Astrocyte (in vitro differentiated cells and primary cell): ENCODE data around the gene ATP8A1. TPM values are rescaled to one million over a fixed set of nuclear protein-coding genes. Genes with fewer than 3 reads are reported as not detected.

Experiments used
- DNase-seq: peaks from one replicate; pipeline ENCODE4 v3.0.0-alpha.2; 2010; ENCODE audit warnings: low read depth
- FAIRE-seq: peaks from 2 replicates; lab custom pipeline; 2011; peaks lifted over from hg19 to GRCh38; lab: Jason Lieb, UNC
- H2AFZ ChIP-seq: 2 replicates; pipeline ENCODE4 v1.6.0; 2012; ENCODE audit warnings: low read depth, low read length, inconsistent platforms
- H3K27ac ChIP-seq: 2 replicates; pipeline ENCODE4 v1.5.1; 2011; ENCODE audit warnings: low read depth, low read length, inconsistent platforms
- H3K27me3 ChIP-seq: 2 replicates; pipeline ENCODE4 v1.6.0; 2011; ENCODE audit warnings: low read length, inconsistent platforms; ENCODE audit not compliant: insufficient read depth
- H3K36me3 ChIP-seq: 2 replicates; pipeline ENCODE4 v1.5.1; 2011; ENCODE audit warnings: low read length, inconsistent platforms; ENCODE audit not compliant: insufficient read depth
- H3K4me1 ChIP-seq: 2 replicates; pipeline ENCODE4 v1.5.1; 2011; ENCODE audit warnings: low read length, inconsistent platforms; ENCODE audit not compliant: insufficient read depth
- H3K4me2 ChIP-seq: 2 replicates; pipeline ENCODE4 v1.6.0; 2012; ENCODE audit warnings: low read length, inconsistent platforms
- H3K4me3 ChIP-seq: 2 replicates; pipeline ENCODE4 v1.5.1; 2011; ENCODE audit warnings: low read depth, mild to moderate bottlenecking, low read length, inconsistent platforms; ENCODE audit not compliant: insufficient read depth
- H3K79me2 ChIP-seq: 2 replicates; pipeline ENCODE4 v1.6.0; 2012; ENCODE audit warnings: mild to moderate bottlenecking, low read length, inconsistent platforms; ENCODE audit not compliant: insufficient read depth
- H3K9ac ChIP-seq: 2 replicates; pipeline ENCODE4 v1.6.0; 2012; ENCODE audit warnings: mild to moderate bottlenecking, low read length, inconsistent platforms
- H3K9me3 ChIP-seq: 2 replicates; pipeline ENCODE4 v1.5.1; 2012; ENCODE audit warnings: low read depth, mild to moderate bottlenecking, low read length, inconsistent platforms; ENCODE audit not compliant: insufficient read depth
- H4K20me1 ChIP-seq: 2 replicates; pipeline ENCODE4 v1.6.0; 2012; ENCODE audit warnings: low read length, inconsistent platforms; ENCODE audit not compliant: insufficient read depth
- H3K27ac Mint-ChIP-seq: one replicate; pipeline ENCODE4 v1.8.0; 2021; ENCODE audit warnings: mild to moderate bottlenecking, mixed read lengths; ENCODE audit not compliant: unreplicated experiment
- H3K27me3 Mint-ChIP-seq: one replicate; pipeline ENCODE4 v1.8.0; 2021; ENCODE audit warnings: low read depth, mixed read lengths; ENCODE audit not compliant: unreplicated experiment
- H3K36me3 Mint-ChIP-seq: one replicate; pipeline ENCODE4 v1.8.0; 2021; ENCODE audit warnings: low read depth, mixed read lengths; ENCODE audit not compliant: unreplicated experiment
- H3K4me1 Mint-ChIP-seq: one replicate; pipeline ENCODE4 v1.8.0; 2021; ENCODE audit warnings: low read depth, mixed read lengths; ENCODE audit not compliant: unreplicated experiment
- H3K4me3 Mint-ChIP-seq: one replicate; pipeline ENCODE4 v1.8.0; 2021; ENCODE audit warnings: mild to moderate bottlenecking, moderate library complexity, mixed read lengths; ENCODE audit not compliant: unreplicated experiment
- H3K9me3 Mint-ChIP-seq: one replicate; pipeline ENCODE4 v1.8.0; 2021; ENCODE audit warnings: mild to moderate bottlenecking, mixed read lengths; ENCODE audit not compliant: unreplicated experiment
- EZH2 ChIP-seq: IDR thresholded peaks from 2 replicates; pipeline ENCODE4 v1.6.1; 2012; ENCODE audit warnings: mild to moderate bottlenecking, low read length, inconsistent platforms; ENCODE audit not compliant: insufficient read depth
- total RNA-seq: library from RNA; stranded (reverse); gene quantifications from 2 replicates; pipeline ENCODE4 v1.2.1, GENCODE V29; 2021
- TF ChIP-seq, protein P1 (sequence below): IDR thresholded peaks from 2 replicates; pipeline ENCODE4 v1.5.1; 2011; ENCODE audit warnings: low read depth, mild to moderate bottlenecking, inconsistent platforms, low read length, moderate library complexity; ENCODE audit not compliant: insufficient read depth

Gene ATP8A1
- total RNA-seq, 1 donor from 2014 or later, result 2.9 TPM

DNA sequence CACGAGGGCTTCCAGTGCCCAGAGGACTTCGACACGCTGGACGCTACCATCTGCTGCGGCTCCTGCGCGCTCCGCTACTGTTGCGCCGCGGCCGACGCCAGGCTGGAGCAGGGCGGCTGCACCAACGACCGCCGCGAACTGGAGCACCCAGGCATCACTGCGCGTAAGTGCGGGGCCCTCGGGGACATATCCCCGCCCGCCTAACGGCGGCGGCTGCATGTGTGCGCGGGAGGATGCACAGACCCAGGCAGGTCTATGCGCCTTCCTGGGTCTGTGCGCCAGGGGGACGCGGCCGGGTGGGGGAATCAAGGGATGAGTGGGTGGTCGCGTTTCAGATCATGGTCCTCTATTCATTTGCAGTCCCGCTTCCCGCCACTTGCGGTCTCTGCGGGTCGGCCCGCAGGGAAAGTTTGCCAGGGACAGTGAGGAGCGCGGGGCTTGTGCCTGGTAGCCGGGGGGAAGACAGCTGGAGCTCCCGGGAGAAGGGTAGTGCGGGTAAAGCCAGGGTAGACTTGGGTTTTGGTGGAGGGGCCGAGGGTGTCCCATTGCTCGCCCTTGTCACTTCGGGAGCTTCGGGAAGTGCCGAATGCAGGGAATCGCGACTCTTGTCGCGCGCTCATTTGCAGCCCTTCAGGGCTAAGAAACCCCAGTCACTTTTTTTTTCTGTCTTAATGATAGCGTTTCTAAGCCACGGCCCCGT, 258.6 kb downstream of the ATP8A1 start:
- DNase-seq, result peak; percentile 17
- no peaks in the 10 kb centered on the region for H3K9me3 ChIP-seq
- no peak overlapping the region for H3K9ac ChIP-seq
- peaks cover 18% of the 10 kb centered on the region for H3K4me1 ChIP-seq
- no peaks in the 10 kb centered on the region for H3K36me3 Mint-ChIP-seq
- peak overlapping the region; percentile 83 for H2AFZ ChIP-seq
- peak; percentile 48 for TF ChIP-seq EZH2
- TF ChIP-seq, protein P1, sequence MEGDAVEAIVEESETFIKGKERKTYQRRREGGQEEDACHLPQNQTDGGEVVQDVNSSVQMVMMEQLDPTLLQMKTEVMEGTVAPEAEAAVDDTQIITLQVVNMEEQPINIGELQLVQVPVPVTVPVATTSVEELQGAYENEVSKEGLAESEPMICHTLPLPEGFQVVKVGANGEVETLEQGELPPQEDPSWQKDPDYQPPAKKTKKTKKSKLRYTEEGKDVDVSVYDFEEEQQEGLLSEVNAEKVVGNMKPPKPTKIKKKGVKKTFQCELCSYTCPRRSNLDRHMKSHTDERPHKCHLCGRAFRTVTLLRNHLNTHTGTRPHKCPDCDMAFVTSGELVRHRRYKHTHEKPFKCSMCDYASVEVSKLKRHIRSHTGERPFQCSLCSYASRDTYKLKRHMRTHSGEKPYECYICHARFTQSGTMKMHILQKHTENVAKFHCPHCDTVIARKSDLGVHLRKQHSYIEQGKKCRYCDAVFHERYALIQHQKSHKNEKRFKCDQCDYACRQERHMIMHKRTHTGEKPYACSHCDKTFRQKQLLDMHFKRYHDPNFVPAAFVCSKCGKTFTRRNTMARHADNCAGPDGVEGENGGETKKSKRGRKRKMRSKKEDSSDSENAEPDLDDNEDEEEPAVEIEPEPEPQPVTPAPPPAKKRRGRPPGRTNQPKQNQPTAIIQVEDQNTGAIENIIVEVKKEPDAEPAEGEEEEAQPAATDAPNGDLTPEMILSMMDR, result no peak
- peaks cover 62% of the 10 kb centered on the region for H3K27me3 Mint-ChIP-seq
- peak overlapping the region; percentile 86 for H3K4me2 ChIP-seq
- H3K36me3 ChIP-seq, result no peaks in the 10 kb centered on the region
- H3K4me3 ChIP-seq, result peak overlapping the region; percentile 53
- H3K27ac ChIP-seq, result no peak overlapping the region
- H3K27me3 ChIP-seq, result peaks cover 49% of the 10 kb centered on the region
- no peak for FAIRE-seq
- H3K4me3 Mint-ChIP-seq, result peak overlapping the region; percentile 78
- H4K20me1 ChIP-seq, result no peaks in the 10 kb centered on the region
- H3K79me2 ChIP-seq, result no peaks in the 10 kb centered on the region
- H3K27ac Mint-ChIP-seq, result no peak overlapping the region
- H3K9me3 Mint-ChIP-seq, result no peaks in the 10 kb centered on the region
- peaks cover 2% of the 10 kb centered on the region for H3K4me1 Mint-ChIP-seq

DNA sequence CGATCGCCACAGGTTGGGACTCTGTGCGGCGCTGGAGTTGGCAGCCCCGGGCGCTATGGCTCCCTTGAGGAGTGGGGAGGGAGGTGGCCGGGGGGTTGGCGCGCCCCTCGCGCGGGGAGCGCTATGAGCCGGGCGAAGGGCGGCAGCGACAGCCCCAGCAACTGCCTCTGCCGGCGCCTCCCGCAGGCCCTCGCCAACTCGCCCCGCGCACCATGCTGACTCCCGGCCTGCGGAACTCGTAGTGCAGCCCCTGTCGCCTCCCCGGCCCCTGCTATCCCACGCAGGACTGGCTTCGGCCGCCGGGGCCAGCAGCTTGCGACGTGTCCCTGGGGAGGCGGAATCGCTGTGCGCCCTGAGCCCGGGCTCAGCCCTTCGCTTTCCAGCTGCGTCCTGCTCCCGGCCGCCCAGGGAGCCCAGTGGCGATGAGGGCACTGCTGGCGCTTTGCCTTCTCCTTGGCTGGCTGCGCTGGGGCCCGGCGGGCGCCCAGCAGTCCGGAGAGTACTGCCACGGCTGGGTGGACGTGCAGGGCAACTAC, 259.2 kb downstream of the ATP8A1 start:
- Mint-ChIP-seq H3K4me1 (peaks cover 2% of the 10 kb centered on the region), H3K4me3 (peak overlapping the region; percentile 82), H3K27me3 (peaks cover 62% of the 10 kb centered on the region), H3K36me3 (no peaks in the 10 kb centered on the region), H3K27ac (no peak overlapping the region), H3K9me3 (no peaks in the 10 kb centered on the region)
- Histone ChIP-seq H3K4me2 (peak overlapping the region; percentile 86), H3K9ac (no peak overlapping the region), H4K20me1 (no peaks in the 10 kb centered on the region), H3K9me3 (no peaks in the 10 kb centered on the region), H3K79me2 (no peaks in the 10 kb centered on the region), H3K36me3 (no peaks in the 10 kb centered on the region), H3K4me3 (peak overlapping the region; percentile 53), H3K27me3 (peaks cover 49% of the 10 kb centered on the region), H3K4me1 (peaks cover 18% of the 10 kb centered on the region), H2AFZ (peak overlapping the region; percentile 83), H3K27ac (no peak overlapping the region)
- DNase-seq (peak; percentile 12), FAIRE-seq (no peak)
- TF ChIP-seq EZH2, result no peak
- TF ChIP-seq, protein P1, result no peak
